Stimulated activated CD8-positive, alpha-beta memory T cell treated with anti-CD3 and anti-CD28 coated beads, Interleukin-7, amount 100 ng/mL, for 1 hour (primary cell): Measurements from ENCODE around the gene TIMM17A.
"Not testable (repeated sequence)": the region's sequence is repeated elsewhere in the genome, so short reads cannot be mapped to it uniquely, and the experiment has no call there.

ENCODE experiments used
- DNase-seq, 2 donors: peaks; one replicate each; pipeline ENCODE4 v3.0.0-alpha.2; 2020; ENCODE audit warnings: low read depth in 2 of 2

TIMM17A gene

GRCh38 chr1:201940316-201940715 lies 15.0 kb upstream of the TIMM17A start:
- DNase-seq = not testable (repeated sequence)

DNA sequence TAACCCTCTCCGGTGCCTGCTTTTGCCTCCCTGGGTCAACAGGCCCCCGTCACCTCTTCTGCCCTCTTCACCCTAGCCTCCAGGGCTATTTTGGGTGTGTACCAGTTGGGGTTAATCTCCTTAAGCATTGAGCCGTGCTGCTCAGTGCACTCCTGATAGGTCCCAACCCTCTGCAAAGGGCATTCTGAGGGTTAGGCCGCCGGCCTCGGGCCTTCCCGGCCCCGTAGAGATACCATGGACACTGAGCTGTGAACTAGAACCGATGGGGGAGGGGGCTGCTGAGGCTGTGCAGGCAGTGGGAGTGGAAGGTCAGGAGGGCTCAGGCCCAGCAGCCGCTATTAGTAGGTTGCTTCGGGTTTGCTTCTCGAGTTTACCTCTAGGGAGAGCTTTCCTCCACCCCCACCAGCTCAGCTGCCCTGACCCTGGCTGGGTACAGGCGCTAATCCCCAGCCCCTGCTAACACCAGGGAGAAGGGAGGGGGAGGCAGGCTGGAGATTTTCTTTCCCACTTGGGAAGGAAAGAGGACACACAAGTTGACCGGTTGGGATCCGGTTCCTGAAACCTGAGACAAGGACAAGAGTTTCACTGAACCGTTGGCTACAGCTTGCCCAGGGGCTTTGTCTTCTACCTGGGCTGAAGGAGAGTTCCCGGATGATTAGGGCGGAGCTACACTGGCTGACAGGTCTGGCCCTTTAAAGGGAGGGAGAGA lies 13.7 kb upstream of the TIMM17A start:
- no peak for DNase-seq

DNA sequence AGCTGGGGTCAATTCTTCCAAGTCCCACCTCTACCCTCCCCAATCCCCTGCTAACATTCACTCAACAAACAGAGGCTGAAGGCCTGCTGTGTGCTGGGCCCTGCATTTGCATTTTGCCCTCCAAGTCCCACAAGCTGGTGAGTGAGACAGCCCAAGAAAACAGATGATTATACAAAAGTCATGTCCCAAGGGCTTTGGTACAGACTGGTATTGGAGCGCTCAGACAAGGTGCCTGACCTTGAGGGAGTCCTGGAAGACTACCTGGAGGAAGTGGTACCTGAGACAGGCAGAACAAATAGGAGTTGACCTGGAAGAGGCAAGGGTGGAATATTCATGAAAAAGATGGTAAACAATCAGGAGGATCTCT lies 13.2 kb upstream of the TIMM17A start:
- DNase-seq = no peak

DNA sequence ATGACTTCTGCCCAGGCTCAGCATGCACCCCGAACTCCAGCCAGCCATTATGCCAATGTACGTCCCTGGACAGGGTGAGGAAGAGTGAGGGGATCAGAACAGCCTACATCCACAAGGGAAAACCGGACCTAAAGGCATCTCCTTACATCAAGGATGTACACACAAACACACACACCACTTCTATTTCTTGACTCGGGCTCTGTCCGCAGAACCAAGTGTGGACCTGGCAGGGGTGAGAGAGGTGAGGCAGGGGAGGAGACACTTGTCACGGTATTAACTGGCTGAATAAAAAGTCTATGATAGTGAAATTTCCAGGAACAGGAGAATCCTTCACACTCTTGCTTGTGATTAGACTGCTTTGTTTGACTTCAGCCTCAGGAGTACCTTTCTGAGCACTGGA lies 11.3 kb upstream of the TIMM17A start:
- no peak for DNase-seq

- no peak for DNase-seq
Observed at GRCh38 chr1:201944639-201945038, 10.7 kb upstream of the TIMM17A start.

DNA sequence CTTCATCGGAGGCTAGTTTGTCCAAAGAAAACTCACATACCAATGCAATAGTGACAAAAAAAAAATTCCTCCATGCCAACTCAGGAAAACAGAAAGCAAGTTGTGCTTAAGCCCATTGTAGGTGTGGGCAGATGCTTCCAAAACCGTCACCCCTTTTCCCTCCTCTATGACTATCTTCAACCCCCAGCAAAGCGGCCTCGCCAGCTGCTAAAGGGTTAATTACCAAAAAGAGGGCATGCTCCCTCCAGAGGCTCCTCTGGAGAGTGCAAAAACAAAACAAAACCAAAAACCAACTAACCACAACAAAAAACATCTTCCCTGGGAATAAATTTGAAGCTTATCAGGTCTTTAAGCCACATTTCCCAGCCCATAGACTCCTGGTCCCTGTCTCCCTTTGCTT lies 10.1 kb upstream of the TIMM17A start:
- DNase-seq = no peak

DNA sequence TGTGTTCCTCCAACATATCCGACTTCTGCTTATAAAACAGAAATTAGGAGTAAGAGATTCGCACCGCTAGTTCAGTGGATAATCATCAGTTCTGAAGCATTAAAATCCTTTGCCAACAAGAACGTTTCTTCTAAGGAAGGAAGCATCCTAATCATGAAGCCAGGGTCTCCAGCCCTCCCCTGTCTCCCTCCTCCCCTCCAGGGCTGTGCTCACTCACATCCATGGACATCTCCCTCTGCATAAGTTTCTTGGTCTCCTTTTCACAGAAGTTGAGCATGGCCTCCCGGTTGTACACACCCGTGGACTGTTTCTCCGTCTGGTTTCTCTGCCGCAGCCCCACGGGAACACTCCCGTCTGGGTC lies 9.5 kb upstream of the TIMM17A start:
- no peak for DNase-seq

GRCh38 chr1:201946224-201946908 lies 8.9 kb upstream of the TIMM17A start, which contains the start of gene LMOD1:
Gene LMOD1, minus strand, starts transcription at chr1:201946548. Its CDS starts 208 bp downstream, at chr1:201946340.
- DNase-seq = no peak

DNA sequence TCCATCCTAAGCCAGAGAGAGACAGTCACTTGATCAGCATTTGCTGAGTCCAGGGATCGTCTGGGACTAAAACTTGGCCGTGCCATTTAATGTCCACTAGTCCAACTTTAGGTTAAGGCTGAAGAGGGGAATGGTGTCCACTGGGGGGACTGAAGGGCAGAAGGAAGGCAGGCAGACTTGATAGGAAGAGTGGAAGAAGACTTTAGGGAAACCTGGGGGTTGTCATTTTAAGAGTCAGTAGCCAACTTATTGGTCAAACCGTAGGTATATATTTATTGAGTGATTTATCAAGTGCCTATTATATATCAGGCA lies 7.7 kb upstream of the TIMM17A start:
- no peak for DNase-seq

DNA sequence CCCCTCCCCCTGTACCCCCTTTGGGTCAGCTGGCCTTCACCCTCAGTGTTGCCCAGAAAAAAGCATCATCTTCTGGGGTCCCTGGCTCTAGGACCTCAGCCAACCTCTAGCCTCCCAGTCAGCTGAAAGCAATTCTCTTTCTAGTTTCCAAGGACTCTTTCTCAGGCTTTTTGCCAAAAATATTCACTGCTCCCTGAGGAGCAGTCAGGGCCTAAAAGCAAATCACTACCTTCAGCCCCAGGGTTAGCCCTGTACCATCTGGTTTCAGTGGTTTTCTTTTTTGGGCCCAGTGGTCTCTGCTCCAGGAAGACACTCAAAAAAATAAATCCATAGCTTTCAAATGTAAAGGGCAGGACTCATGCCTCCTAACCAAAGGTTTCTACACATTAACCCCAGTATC lies 5.8 kb upstream of the TIMM17A start:
- DNase-seq = no peak

DNA sequence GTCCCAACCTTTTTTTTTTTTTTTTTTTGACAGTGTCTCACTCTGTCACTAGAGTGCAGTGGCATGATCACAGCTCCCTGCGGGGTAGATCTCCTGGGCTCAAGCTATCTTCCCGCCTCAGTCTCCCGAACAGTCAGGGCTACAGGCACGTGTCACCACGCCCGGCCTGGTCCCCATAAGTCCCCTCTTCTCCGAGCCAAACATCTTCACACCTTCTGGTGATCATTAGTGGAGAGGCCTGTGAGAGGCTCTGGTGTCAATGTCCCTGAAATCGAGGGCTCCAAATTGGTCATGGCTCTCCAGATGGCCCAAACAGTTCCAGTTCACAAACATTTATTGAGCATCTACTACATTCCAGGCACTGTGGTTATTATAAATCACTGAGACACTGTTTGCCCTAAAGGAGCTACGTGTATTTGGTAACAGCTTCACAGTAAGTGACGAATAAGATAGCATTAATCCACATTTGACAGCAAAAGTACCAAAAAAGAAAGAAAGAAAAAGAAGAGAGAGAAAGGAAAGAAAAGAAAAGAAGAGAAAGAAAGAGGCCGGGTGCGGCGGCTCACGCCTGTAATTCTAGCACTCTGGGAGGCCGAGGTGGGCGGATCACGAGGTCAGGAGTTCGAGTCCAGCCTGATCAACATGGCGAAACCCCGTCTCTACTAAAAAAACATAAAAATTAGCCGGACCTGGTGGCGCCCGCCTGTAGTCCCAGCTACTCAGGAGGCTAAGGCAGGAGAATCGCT lies 867 bp upstream of the TIMM17A start:
- DNase-seq = no peak

DNA sequence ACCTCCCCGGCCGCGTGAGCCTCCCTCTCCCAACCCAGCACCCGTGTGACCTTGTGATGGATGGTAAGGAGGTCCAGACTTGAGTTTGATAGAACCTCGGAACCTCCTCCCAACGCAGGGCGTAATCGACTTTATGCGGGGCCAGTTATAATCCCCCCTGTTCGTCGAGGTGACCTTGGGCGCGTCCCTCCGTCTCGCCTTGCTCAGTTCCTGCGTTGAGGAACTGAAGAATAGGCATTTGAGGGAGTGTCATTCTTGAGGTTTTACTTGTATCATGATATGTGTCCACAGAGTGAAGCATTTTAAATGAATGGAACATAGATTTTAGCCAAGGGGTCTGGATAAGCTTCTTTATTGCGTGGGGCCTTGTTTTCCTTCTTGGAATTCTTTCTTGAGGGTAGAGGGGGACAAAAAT lies 433 bp downstream of the TIMM17A start:
- no peak for DNase-seq

DNA sequence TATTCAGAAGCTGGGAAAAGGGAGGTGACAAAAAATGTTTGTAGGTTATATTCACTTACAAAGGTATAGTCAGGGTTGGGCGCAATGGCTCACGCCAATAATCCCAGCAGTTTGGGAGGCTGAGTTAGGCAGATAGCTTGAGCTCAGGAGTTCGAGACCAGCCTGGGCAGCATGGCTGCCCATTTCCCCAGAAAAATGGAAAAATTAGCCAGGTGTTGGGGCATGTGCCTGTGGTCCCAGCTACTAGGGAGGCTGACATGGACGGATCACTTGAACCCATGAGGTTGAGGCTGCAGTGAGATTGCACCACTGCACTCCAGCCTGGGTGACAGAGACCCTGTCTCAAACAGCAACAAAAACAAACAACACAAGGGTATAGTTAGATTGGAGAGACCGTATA lies 3.0 kb downstream of the TIMM17A start:
- DNase-seq = no peak

DNA sequence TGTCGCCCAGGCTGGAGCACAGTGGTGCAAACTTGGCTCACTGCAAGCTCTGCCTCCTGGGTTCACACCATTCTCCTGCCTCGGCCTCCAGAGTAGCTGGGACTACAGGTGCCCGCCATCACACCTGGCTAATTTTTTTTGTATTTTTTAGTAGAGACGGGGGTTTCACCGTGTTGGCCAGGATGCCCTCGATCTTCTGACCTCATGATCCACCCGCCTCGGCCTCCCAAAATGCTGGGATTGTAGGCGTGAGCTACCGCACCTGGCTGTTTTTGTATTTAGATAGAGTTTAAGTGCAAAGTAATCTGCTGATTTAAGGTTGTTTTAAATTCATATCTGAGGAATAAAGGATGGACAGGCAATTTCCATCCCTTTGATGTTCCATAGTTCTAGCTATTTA lies 7.1 kb downstream of the TIMM17A start:
- DNase-seq = not testable (repeated sequence)

DNA sequence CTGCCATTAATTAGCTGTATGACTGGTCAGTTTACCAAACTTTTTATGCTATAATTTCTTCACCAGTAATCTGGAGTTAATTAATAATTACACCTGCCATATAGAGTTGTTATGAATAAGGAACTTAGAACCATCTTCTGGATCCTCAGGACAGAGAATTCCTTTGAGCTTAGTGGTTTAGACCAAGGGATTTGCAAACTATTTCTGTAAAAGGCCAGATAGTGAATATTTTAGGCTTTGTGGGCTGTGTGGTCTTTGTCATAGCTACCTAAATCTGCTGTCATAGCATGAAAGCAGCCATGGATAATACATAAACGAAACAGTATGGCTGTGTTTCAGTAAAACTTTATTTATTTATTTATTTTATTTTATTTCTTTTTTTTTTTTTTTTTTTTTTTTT lies 9.0 kb downstream of the TIMM17A start:
- no peak for DNase-seq

- DNase-seq = no peak
Observed at GRCh38 chr1:201966171-201966570, 10.9 kb downstream of the TIMM17A start.

GRCh38 chr1:201968202-201968925 lies 13.1 kb downstream of the TIMM17A start:
- DNase-seq = no peak

DNA sequence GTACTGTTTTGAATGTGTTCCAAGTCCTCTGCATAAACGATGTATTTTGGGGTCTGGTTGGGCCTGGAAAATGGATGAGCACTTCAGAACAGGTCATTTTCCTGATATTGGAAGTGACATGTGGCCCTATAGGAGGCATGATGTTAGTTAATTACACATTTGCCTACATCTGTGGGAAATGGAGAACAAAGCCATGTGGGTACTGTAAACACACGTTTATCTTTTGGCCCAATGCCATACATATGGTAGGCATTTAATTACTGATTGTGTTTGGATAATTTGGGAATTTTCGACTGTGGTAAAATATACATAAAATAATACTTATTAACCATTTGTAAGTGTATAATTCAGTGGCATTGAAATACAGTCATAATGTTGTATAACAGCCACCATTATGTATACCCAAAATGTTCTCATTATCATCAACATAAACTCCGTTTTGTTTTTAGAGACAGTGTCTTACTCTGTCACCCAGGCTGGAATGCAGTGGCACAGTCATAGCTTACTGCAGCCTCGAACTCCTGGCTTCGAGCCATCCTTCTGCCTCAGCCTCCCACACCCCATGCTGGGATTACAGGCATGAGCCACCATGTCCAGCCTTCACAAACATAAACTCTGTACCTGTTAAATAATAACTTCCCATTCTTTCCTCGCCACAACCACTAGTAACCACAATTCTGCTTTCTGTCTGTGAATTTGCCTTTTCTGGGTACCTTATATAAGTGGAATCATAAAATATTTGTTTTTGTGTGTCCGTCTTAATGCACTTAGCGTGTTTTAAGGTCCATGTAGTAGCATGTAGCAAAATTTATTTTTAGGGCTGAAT lies 15.2 kb downstream of the TIMM17A start:
- DNase-seq = no peak

DNA sequence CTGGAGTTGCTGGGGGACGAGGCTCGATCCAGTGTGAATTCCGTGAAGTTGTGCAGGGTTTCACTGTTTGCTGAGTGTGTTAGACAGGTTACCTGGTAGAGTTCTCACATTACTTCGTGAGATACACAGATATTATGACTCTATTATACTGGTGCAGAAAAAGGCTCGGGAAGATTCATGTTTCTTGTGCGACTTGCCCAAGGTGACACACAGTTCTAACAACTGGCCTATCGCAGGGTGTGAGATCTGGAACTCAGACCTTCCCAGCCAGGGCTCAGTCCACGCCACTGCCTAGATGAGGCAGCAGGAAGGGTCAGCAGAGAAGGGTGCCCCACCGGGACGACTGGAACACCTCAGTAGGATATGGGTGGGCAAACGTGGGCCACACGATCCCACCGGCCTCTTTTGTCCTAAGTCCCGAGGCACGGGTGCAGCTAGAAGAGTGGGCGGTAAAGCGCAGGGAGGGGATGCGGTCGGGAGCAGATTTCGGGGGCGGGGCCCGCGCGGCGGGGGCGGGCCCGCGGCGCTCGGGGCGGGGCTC lies 26.8 kb downstream of the TIMM17A start:
- DNase-seq = peak; percentile 44 to 57

- peak; percentile 10 to 21 for DNase-seq
Observed at GRCh38 chr1:201982623-201983379, 27.5 kb downstream of the TIMM17A start, which contains the start of gene RNPEP. Gene RNPEP, plus strand, starts transcription at chr1:201982648. Its CDS starts 19 bp downstream, at chr1:201982667.
